ENCODE measurements around the gene APMAP. TPM values are rescaled to one million over a fixed set of nuclear protein-coding genes. Genes with fewer than 3 reads are reported as not detected.

The APMAP gene
- polyA plus RNA-seq, 1 of the 3 experiments (the other 2 are of a cell fraction): 107 TPM

GRCh38 chr20:24950836-24951525 lies 41.6 kb downstream of the APMAP start:
- H3K9me2 ChIP-seq: no peaks in the 10 kb centered on the region
- no peaks in the 10 kb centered on the region for H3K79me2 ChIP-seq (ENCODE audit: insufficient read depth)
- no peak overlapping the region for H3K9ac ChIP-seq
- H3K27me3 ChIP-seq (ENCODE audit: insufficient read depth): no peaks in the 10 kb centered on the region
- no peak overlapping the region for H3K4me3 ChIP-seq (ENCODE audit: low read depth in 2 of 2, low read length in 1 of 2)
- no peak for TF ChIP-seq RFX5 (IDR thresholded peaks at IDR 0.05; ENCODE audit: low read length)
- TF ChIP-seq FOXJ3 (CRISPR knock-in tag; IDR thresholded peaks at IDR 0.05): no peak
- no peak for TF ChIP-seq MAX (IDR thresholded peaks at IDR 0.05; ENCODE audit: low read depth)
- no peak for TF ChIP-seq USF1 (IDR thresholded peaks at IDR 0.05; ENCODE audit: borderline replicate concordance, low read depth)
- no peak for TF ChIP-seq ZBTB33 (IDR thresholded peaks at IDR 0.05; ENCODE audit: borderline replicate concordance, low read depth)
- no peak for TF ChIP-seq POLR2AphosphoS5 (IDR thresholded peaks at IDR 0.05; ENCODE audit: low read depth, low read length)
- no peak for TF ChIP-seq NFIC (IDR thresholded peaks at IDR 0.05; ENCODE audit: borderline replicate concordance)
- TF ChIP-seq GATA2 (CRISPR knock-in tag; IDR thresholded peaks at IDR 0.05): no peak
- no peak for TF ChIP-seq YY1 (IDR thresholded peaks at IDR 0.05; ENCODE audit: low read depth)
- no peak for TF ChIP-seq PBX3 (IDR thresholded peaks at IDR 0.05)
- H3K27ac ChIP-seq (ENCODE audit: low read depth in 2 of 2, low read length in 1 of 2): no peak overlapping the region
- no peak overlapping the region for H3K4me2 ChIP-seq
- peaks cover 0 to 6% of the 10 kb centered on the region in 2 experiments; a peak in 1 of 4 replicates for H3K4me1 ChIP-seq (ENCODE audit: control insufficient read depth in 1 of 2, insufficient read depth in 2 of 2, low read depth in 1 of 2, low read length in 1 of 2)
- POLR2A ChIA-PET: no interaction called here
- WGBS (ENCODE audit: low lambda C conversion rate): 61% methylated on average over 15 of the region's 16 CpGs
- no peaks in the 10 kb centered on the region for H3F3A ChIP-seq (replicated peaks; ENCODE audit: insufficient read depth)
- CTCF ChIA-PET: interaction anchor here (1.0 to 1.1 kb wide), 2 partner anchors 19 to 35 kb away, joined by 3 read pairs; no protein-coding TSS in a partner anchor
- DNase-seq: no peak
- H3K9me3 ChIP-seq: no peaks in the 10 kb centered on the region
- H3K36me3 ChIP-seq (replicated peaks in 1 of 2; ENCODE audit: control insufficient read depth in 1 of 2, insufficient read depth in 2 of 2, low read length in 1 of 2): no peaks in the 10 kb centered on the region
- H2AFZ ChIP-seq (ENCODE audit: low read depth): no peak overlapping the region
- no peaks in the 10 kb centered on the region for H4K20me1 ChIP-seq (ENCODE audit: insufficient read depth)

- H3F3A ChIP-seq (replicated peaks; ENCODE audit: insufficient read depth): no peaks in the 10 kb centered on the region
- H3K4me2 ChIP-seq: no peak overlapping the region
- no peaks in the 10 kb centered on the region for H3K9me3 ChIP-seq
- POLR2A ChIA-PET: no interaction called here
- H3K4me3 ChIP-seq (ENCODE audit: low read depth in 2 of 2, low read length in 1 of 2): no peak overlapping the region
- CTCF ChIA-PET: interaction anchor here (1.0 to 1.1 kb wide), 3 partner anchors 18 to 43 kb away, joined by 3 read pairs; no protein-coding TSS in a partner anchor
- H3K9me2 ChIP-seq: no peaks in the 10 kb centered on the region
- no peak overlapping the region for H3K27ac ChIP-seq (ENCODE audit: low read depth in 2 of 2, low read length in 1 of 2)
- 55% methylated on average over 5 of the region's 12 CpGs for WGBS (ENCODE audit: low lambda C conversion rate)
- no peak for DNase-seq
- H4K20me1 ChIP-seq (ENCODE audit: insufficient read depth): no peaks in the 10 kb centered on the region
- no peak overlapping the region for H3K9ac ChIP-seq
- H2AFZ ChIP-seq (ENCODE audit: low read depth): no peak overlapping the region
- H3K4me1 ChIP-seq (ENCODE audit: control insufficient read depth in 1 of 2, insufficient read depth in 2 of 2, low read depth in 1 of 2, low read length in 1 of 2): peaks cover 0 to 6% of the 10 kb centered on the region in 2 experiments; a peak in 1 of 4 replicates
- H3K79me2 ChIP-seq (ENCODE audit: insufficient read depth): no peaks in the 10 kb centered on the region
- no peaks in the 10 kb centered on the region for H3K27me3 ChIP-seq (ENCODE audit: insufficient read depth)
- no peaks in the 10 kb centered on the region for H3K36me3 ChIP-seq (replicated peaks in 1 of 2; ENCODE audit: control insufficient read depth in 1 of 2, insufficient read depth in 2 of 2, low read length in 1 of 2)
- TF ChIP-seq ZBTB33 (IDR thresholded peaks at IDR 0.05; ENCODE audit: borderline replicate concordance, low read depth) (no peak), FOSL2 (IDR thresholded peaks at IDR 0.05; ENCODE audit: borderline replicate concordance, low read depth) (no peak), POLR2AphosphoS5 (IDR thresholded peaks at IDR 0.05; ENCODE audit: low read depth, low read length) (no peak), TAF1 (IDR thresholded peaks at IDR 0.05; ENCODE audit: borderline replicate concordance, low read depth, low read length) (no peak), RCOR1 (IDR thresholded peaks at IDR 0.05; ENCODE audit: low read length) (no peak), RAD21 (IDR thresholded peaks at IDR 0.05; ENCODE audit: low read length) (no peak), SIN3A (IDR thresholded peaks at IDR 0.05; ENCODE audit: borderline replicate concordance, low read depth, low read length) (no peak), USF2 (IDR thresholded peaks at IDR 0.05; ENCODE audit: borderline replicate concordance, low read depth, low read length) (no peak), EZH2phosphoT487 (IDR thresholded peaks at IDR 0.05; ENCODE audit: borderline replicate concordance, low read depth) (no peak)
These were observed 42.3 kb downstream of the APMAP start for GRCh38 chr20:24950128-24950835.
